ENCODE results near the gene SMARCC2.

GRCh38 chr12:56224954-56225353 lies 35.7 kb upstream of the SMARCC2 start:
- TF ChIP-seq MAX (IDR thresholded peaks at IDR 0.05) (no peak), CTCF (IDR thresholded peaks at IDR 0.05) (no peak), EHMT2 (IDR thresholded peaks at IDR 0.05; ENCODE audit: low read depth) (no peak), POLR2A (IDR thresholded peaks at IDR 0.05; ENCODE audit: low read length) (no peak), PBX3 (IDR thresholded peaks at IDR 0.05) (no peak)
